Measurements from ENCODE around the gene HAO2.

HAO2 gene

GRCh38 chr1:119368554-119368953 lies at the start of gene HAO2:
TSS of gene HAO2 (plus strand) at chr1:119368785. CDS start at chr1:119381086, 12,301 bp downstream.
- DNase-seq (ENCODE audit: low read depth): no peak
- TF ChIP-seq CTCF (IDR thresholded peaks at IDR 0.05; ENCODE audit: low read length, missing control alignments): no peak
- H3K4me3 ChIP-seq (replicated peaks; ENCODE audit: low read depth, low read length): no peak within 1 kb of the TSS

GRCh38 chr1:119320100-119320499 lies 48.5 kb upstream of the HAO2 start:
- TF ChIP-seq CTCF (IDR thresholded peaks at IDR 0.05; ENCODE audit: low read length, missing control alignments): no peak
- no peak for DNase-seq (ENCODE audit: low read depth)
- no peak overlapping the region for H3K4me3 ChIP-seq (replicated peaks; ENCODE audit: low read depth, low read length)

- H3K4me3 ChIP-seq (replicated peaks; ENCODE audit: low read depth, low read length): no peak overlapping the region
- TF ChIP-seq CTCF (IDR thresholded peaks at IDR 0.05; ENCODE audit: low read length, missing control alignments): no peak
- no peak for DNase-seq (ENCODE audit: low read depth)
Observed at GRCh38 chr1:119321666-119322419, 46.7 kb upstream of the HAO2 start.

- TF ChIP-seq CTCF (IDR thresholded peaks at IDR 0.05; ENCODE audit: low read length, missing control alignments): no peak
- DNase-seq (ENCODE audit: low read depth): no peak
Observed at GRCh38 chr1:119323216-119323982, 45.2 kb upstream of the HAO2 start.

GRCh38 chr1:119324198-119324597 lies 44.4 kb upstream of the HAO2 start:
- DNase-seq (ENCODE audit: low read depth): no peak
- no peak for TF ChIP-seq CTCF (IDR thresholded peaks at IDR 0.05; ENCODE audit: low read length, missing control alignments)
- no peak overlapping the region for H3K4me3 ChIP-seq (replicated peaks; ENCODE audit: low read depth, low read length)

More at GRCh38 chr1:119323216-119323982, 45.2 kb upstream of the HAO2 start:
- H3K4me3 ChIP-seq (replicated peaks; ENCODE audit: low read depth, low read length): no peak overlapping the region

GRCh38 chr1:119326251-119326650 lies 42.3 kb upstream of the HAO2 start:
- no peak for DNase-seq (ENCODE audit: low read depth)
- H3K4me3 ChIP-seq (replicated peaks; ENCODE audit: low read depth, low read length): no peak overlapping the region
- no peak for TF ChIP-seq CTCF (IDR thresholded peaks at IDR 0.05; ENCODE audit: low read length, missing control alignments)
